GM12878 (cell line): ENCODE data around the gene VPS26A. TPM values are rescaled to one million over a fixed set of nuclear protein-coding genes. Genes with fewer than 3 reads are reported as not detected.
A peak's percentile ranks its signal among the peaks of the same experiment; 100 is the strongest.

Experiments used
- IKZF1 ChIP-seq: fragments of 450-650 bp; conservative IDR thresholded peaks from 2 replicates; pipeline ENCODE4 v1.6.1; 2017; ENCODE audit warnings: antibody characterized with exemption, mild to moderate bottlenecking
- KLF5 ChIP-seq: fragments of 450-650 bp; IDR thresholded peaks from 2 replicates; pipeline ENCODE4 v1.6.1; 2014; ENCODE audit warnings: mild to moderate bottlenecking; ENCODE audit not compliant: partially characterized antibody
- MEF2B ChIP-seq: fragments of 450-650 bp; IDR thresholded peaks from 2 replicates; pipeline ENCODE4 v1.6.1; 2018; ENCODE audit warnings: mild to moderate bottlenecking, moderate library complexity; ENCODE audit not compliant: partially characterized antibody, poor library complexity, severe bottlenecking
- NBN ChIP-seq: fragments of 450-650 bp; IDR thresholded peaks from 2 replicates; pipeline ENCODE4 v1.6.1; 2016
- NFIC ChIP-seq: IDR thresholded peaks from 2 replicates; pipeline ENCODE4 v1.6.1; 2012; ENCODE audit warnings: low read depth, mild to moderate bottlenecking, inconsistent platforms, low read length, moderate library complexity
- NR2C1 ChIP-seq: fragments of 450-650 bp; IDR thresholded peaks from 2 replicates; pipeline ENCODE4 v1.6.1; 2017; ENCODE audit warnings: antibody characterized with exemption, mild to moderate bottlenecking, moderate library complexity
- POLR2A ChIP-seq: IDR thresholded peaks from 2 replicates; pipeline ENCODE4 v1.6.1; 2011; ENCODE audit warnings: low read depth, mild to moderate bottlenecking, low read length
- POLR2AphosphoS5 ChIP-seq: IDR thresholded peaks from 2 replicates; pipeline ENCODE4 v1.6.1; 2011; ENCODE audit warnings: mild to moderate bottlenecking, low read length, inconsistent platforms
- RCOR1 ChIP-seq: conservative IDR thresholded peaks from 2 replicates; pipeline ENCODE4 v1.6.1; 2012; ENCODE audit warnings: low read depth, low read length, improper control_type of control experiment
- SMAD1 ChIP-seq: fragments of 450-650 bp; IDR thresholded peaks from 2 replicates; pipeline ENCODE4 v1.6.1; 2018; ENCODE audit warnings: mild to moderate bottlenecking, low read depth; ENCODE audit not compliant: partially characterized antibody
- SPI1 ChIP-seq: IDR thresholded peaks from 2 replicates; pipeline ENCODE4 v1.6.1; 2011; ENCODE audit warnings: low read depth, mild to moderate bottlenecking, low read length, moderate library complexity, borderline replicate concordance; ENCODE audit not compliant: insufficient read depth
- SREBF1 ChIP-seq: IDR thresholded peaks from 2 replicates; pipeline ENCODE4 v1.6.1; 2012; ENCODE audit warnings: mild to moderate bottlenecking, low read length
- SRF ChIP-seq, 2 experiments: IDR thresholded peaks; 2 replicates each; pipeline ENCODE4 v1.6.1; 2011; ENCODE audit warnings: low read depth in 2 of 2, low read length in 2 of 2, mild to moderate bottlenecking in 1 of 2, moderate library complexity in 1 of 2
- SUPT20H ChIP-seq: IDR thresholded peaks from 2 replicates; pipeline ENCODE4 v1.6.1; 2011; ENCODE audit warnings: low read depth, mild to moderate bottlenecking, low read length, moderate library complexity, borderline replicate concordance; ENCODE audit not compliant: control insufficient read depth
- TAF1 ChIP-seq: IDR thresholded peaks from 2 replicates; pipeline ENCODE4 v1.6.1; 2011; ENCODE audit warnings: mild to moderate bottlenecking, low read depth, low read length, borderline replicate concordance
- TBL1XR1 ChIP-seq: IDR thresholded peaks from 2 replicates; pipeline ENCODE4 v1.6.1; 2012; ENCODE audit warnings: low read depth, low read length, improper control_type of control experiment
- polyA plus RNA-seq, 11 experiments: library from polyadenylated mRNA; depleted of rRNA in 4 of 11; unstranded in 6 of 11; stranded (reverse) in 5 of 11; fragments of >200 nt; fragmentation: Nextera tagmentation in 4 of 11; fragmentation: Illumina TruSeq in 1 of 11; extraction: Ambion mirVana in 4 of 11; extraction: Trizol in 1 of 11; gene quantifications; 1 replicate in 1 of 11; 2 replicates in 10 of 11; pipeline versions ENCODE4 v1.2.1 to v1.2.3, GENCODE V29; 2011 to 2016; ENCODE audit warnings: inconsistent platforms in 2 of 11, missing spikeins in 2 of 11, low read depth in 1 of 11
- total RNA-seq, 4 experiments: library from RNA; depleted of rRNA in 3 of 4; stranded (reverse); fragments of >200 nt in 3 of 4; fragmentation: Illumina TruSeq in 1 of 4; extraction: Trizol in 1 of 4; gene quantifications; 2 replicates each; pipeline versions ENCODE4 v1.2.1 to v1.2.3, GENCODE V29; 2013 to 2021
- TF ChIP-seq, protein P1 (sequence below): fragments of 450-650 bp; IDR thresholded peaks from 2 replicates; pipeline ENCODE4 v1.6.1; 2017; ENCODE audit warnings: low read depth, mild to moderate bottlenecking, moderate library complexity
- TF ChIP-seq, protein P2 (sequence below): fragments of 450-650 bp; IDR thresholded peaks from 2 replicates; pipeline ENCODE4 v1.6.1; 2017; ENCODE audit warnings: mild to moderate bottlenecking, moderate library complexity
- TF ChIP-seq, protein P3 (sequence below): IDR thresholded peaks from 2 replicates; pipeline ENCODE4 v1.6.1; 2011; ENCODE audit warnings: borderline replicate concordance, low read depth, mild to moderate bottlenecking, moderate library complexity, low read length; ENCODE audit not compliant: insufficient read depth, poor library complexity, severe bottlenecking
- TF ChIP-seq, protein P4 (sequence below): fragments of 450-650 bp; IDR thresholded peaks from 2 replicates; pipeline ENCODE4 v1.6.1; 2016; ENCODE audit warnings: mild to moderate bottlenecking
- TF ChIP-seq, protein P5 (sequence below): IDR thresholded peaks from 2 replicates; pipeline ENCODE4 v1.6.1; 2011; ENCODE audit warnings: low read depth, mild to moderate bottlenecking, low read length, moderate library complexity, borderline replicate concordance; ENCODE audit errors: extremely low read depth

Gene VPS26A
- total and polyA plus RNA-seq, 10 of the 15 experiments (the other 5 are each of a cell fraction or from before 2014, with no cell fraction given), result 16.8 to 72.3 (median 26.8) TPM

DNA sequence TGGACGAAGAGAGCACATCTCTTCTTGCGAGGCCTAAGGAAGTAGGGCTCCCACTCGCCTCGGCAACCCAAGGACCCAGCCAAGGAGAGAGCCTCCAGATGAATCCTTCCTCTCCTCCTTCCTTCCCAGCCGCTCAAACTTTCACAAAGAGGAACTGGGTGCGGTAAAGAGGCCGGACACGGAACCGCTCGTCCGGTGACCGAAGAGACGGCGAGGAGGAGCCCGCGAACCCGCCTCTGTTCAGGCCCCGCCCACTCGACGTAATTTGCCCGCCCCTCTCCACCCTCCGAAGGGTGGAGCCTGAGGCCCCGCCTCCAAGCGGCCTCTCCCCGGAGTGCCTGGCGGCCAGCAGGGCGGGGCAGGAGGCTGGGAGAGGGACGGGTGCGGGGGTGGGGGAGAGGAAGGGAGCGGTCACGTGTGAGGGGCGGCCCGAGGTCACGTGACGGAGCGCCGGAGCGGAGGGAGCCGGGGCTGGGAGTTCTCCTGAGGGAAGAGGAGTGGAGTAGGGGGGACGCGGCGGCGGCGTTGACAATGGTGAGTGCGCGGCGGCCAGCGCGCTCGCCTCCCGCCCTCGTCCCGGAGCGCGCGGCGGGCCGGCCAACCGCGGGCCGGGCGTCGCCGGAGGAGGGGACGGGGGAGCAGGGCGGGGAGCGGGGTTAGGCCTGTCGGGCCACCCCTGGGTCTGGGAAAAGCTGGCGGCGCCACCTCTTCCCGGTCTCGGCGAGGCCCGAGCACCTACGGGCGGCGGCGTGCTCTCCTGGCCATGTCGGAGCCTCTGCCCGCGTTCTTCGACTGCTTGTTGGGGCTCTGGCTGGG, at the start of gene VPS26A (continued):
- TF ChIP-seq RCOR1 (no peak), TAF1 (0 out of 2 replicates have a peak, but pooled peaks have one; percentile 59), NBN (peak; percentile 92), SRF (IDR thresholded peaks at IDR 0.05; ENCODE audit: low read depth in 2 of 2, low read length in 2 of 2) (no peak), SMAD1 (peak; percentile 38), SUPT20H (no peak), IKZF1 (peak; percentile 91), SREBF1 (0 out of 2 replicates have a peak, but pooled peaks have one; percentile 21), TBL1XR1 (0 out of 2 replicates have a peak, but pooled peaks have one; percentile 44), POLR2A (peak; percentile 88), POLR2AphosphoS5 (peak; percentile 82), NR2C1 (peak; percentile 15; the same call in 1 of the 2 replicates), NFIC (no peak), MEF2B (peak; percentile 78), SPI1 (peak; percentile 88), KLF5 (no peak)
- TF ChIP-seq, protein P1, sequence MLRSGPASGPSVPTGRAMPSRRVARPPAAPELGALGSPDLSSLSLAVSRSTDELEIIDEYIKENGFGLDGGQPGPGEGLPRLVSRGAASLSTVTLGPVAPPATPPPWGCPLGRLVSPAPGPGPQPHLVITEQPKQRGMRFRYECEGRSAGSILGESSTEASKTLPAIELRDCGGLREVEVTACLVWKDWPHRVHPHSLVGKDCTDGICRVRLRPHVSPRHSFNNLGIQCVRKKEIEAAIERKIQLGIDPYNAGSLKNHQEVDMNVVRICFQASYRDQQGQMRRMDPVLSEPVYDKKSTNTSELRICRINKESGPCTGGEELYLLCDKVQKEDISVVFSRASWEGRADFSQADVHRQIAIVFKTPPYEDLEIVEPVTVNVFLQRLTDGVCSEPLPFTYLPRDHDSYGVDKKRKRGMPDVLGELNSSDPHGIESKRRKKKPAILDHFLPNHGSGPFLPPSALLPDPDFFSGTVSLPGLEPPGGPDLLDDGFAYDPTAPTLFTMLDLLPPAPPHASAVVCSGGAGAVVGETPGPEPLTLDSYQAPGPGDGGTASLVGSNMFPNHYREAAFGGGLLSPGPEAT, result peak; percentile 72
- TF ChIP-seq, protein P2, sequence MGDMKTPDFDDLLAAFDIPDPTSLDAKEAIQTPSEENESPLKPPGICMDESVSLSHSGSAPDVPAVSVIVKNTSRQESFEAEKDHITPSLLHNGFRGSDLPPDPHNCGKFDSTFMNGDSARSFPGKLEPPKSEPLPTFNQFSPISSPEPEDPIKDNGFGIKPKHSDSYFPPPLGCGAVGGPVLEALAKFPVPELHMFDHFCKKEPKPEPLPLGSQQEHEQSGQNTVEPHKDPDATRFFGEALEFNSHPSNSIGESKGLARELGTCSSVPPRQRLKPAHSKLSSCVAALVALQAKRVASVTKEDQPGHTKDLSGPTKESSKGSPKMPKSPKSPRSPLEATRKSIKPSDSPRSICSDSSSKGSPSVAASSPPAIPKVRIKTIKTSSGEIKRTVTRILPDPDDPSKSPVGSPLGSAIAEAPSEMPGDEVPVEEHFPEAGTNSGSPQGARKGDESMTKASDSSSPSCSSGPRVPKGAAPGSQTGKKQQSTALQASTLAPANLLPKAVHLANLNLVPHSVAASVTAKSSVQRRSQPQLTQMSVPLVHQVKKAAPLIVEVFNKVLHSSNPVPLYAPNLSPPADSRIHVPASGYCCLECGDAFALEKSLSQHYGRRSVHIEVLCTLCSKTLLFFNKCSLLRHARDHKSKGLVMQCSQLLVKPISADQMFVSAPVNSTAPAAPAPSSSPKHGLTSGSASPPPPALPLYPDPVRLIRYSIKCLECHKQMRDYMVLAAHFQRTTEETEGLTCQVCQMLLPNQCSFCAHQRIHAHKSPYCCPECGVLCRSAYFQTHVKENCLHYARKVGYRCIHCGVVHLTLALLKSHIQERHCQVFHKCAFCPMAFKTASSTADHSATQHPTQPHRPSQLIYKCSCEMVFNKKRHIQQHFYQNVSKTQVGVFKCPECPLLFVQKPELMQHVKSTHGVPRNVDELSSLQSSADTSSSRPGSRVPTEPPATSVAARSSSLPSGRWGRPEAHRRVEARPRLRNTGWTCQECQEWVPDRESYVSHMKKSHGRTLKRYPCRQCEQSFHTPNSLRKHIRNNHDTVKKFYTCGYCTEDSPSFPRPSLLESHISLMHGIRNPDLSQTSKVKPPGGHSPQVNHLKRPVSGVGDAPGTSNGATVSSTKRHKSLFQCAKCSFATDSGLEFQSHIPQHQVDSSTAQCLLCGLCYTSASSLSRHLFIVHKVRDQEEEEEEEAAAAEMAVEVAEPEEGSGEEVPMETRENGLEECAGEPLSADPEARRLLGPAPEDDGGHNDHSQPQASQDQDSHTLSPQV, result no peak
- TF ChIP-seq, protein P3, sequence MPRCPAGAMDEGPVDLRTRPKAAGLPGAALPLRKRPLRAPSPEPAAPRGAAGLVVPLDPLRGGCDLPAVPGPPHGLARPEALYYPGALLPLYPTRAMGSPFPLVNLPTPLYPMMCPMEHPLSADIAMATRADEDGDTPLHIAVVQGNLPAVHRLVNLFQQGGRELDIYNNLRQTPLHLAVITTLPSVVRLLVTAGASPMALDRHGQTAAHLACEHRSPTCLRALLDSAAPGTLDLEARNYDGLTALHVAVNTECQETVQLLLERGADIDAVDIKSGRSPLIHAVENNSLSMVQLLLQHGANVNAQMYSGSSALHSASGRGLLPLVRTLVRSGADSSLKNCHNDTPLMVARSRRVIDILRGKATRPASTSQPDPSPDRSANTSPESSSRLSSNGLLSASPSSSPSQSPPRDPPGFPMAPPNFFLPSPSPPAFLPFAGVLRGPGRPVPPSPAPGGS, result peak; percentile 7
- TF ChIP-seq, protein P4, sequence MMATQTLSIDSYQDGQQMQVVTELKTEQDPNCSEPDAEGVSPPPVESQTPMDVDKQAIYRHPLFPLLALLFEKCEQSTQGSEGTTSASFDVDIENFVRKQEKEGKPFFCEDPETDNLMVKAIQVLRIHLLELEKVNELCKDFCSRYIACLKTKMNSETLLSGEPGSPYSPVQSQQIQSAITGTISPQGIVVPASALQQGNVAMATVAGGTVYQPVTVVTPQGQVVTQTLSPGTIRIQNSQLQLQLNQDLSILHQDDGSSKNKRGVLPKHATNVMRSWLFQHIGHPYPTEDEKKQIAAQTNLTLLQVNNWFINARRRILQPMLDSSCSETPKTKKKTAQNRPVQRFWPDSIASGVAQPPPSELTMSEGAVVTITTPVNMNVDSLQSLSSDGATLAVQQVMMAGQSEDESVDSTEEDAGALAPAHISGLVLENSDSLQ, result peak; percentile 66; the same call in 1 of the 2 replicates
- TF ChIP-seq, protein P5, sequence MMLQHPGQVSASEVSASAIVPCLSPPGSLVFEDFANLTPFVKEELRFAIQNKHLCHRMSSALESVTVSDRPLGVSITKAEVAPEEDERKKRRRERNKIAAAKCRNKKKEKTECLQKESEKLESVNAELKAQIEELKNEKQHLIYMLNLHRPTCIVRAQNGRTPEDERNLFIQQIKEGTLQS, result peak; percentile 96
